Measurements from ENCODE around the gene CCDC144A. TPM values are rescaled to one million over a fixed set of nuclear protein-coding genes. Genes with fewer than 3 reads are reported as not detected.
"Not testable (repeated sequence)": the region's sequence is repeated elsewhere in the genome, so short reads cannot be mapped to it uniquely, and the experiment has no call there.

CCDC144A gene
- total RNA-seq, 1 donor from 2014 or later: 0.77 TPM

- DNase-seq (ENCODE audit: low read depth in 2 of 2): no peak
Measured at GRCh38 chr17:16818340-16818739, 128.3 kb downstream of the CCDC144A start.

GRCh38 chr17:16818821-16819683 lies 129.0 kb downstream of the CCDC144A start:
- no peak for DNase-seq (ENCODE audit: low read depth in 2 of 2)

DNA sequence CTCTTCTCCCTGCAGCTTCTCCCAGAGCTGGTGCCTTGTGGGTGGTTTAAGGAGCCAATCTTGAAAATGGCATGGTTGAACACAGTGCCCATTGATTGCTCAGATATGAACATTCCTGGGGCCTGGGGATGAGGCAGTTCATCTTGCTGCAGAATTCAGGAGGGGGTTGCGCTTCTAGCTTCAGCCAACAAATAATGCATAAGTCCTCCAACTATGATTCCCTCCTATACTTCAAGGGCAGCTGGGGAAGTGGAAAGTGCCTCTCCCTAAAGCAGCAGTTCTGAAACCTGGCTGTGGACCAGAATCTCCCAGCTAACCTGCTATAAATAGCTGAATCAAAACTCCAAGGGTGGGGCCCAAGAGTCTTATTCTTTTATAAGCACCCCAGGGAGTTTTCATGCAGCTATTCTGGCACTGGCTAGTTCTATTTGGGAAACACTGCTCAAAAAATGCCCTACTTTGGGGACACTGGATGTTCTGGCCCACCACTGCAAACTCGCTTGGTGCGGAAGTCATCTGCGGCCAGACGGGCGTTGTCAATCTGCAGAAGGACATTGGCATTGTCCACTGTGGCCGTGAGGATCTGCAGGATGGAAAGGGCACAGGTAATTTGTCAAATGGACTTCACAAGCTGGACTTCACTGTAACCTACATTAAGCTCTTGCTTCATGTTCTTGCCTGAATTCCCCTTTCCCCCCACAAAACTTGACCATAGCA lies 130.3 kb downstream of the CCDC144A start:
- DNase-seq (ENCODE audit: low read depth in 2 of 2): no peak

DNA sequence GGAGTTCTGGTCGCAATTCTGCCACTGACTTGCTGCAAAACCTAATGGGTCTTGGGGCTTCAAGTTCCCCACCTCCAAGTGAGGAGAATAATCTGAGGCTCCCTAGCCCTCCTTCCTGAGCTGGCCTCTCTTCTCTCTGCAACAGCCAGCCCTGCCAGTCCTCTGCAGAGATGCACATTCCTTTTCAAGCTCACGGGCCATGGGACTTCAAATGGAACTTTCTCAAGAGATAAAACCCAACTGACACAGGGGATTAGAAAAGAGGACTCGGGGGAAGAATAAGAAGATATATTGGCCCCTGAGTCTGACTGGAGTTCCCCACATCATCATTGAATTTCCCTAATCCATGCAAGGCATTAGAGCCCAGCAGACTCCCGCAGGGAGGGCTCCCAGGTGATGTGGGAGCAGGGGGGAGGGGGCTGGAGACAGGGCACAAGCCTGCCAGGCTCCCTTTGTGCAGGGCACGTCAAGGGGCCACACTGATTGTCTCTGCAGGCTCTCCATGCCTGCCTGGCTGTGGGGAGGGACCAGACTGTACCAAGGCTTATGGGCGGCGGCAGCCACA lies 131.0 kb downstream of the CCDC144A start:
- DNase-seq (ENCODE audit: low read depth in 2 of 2): no peak

DNA sequence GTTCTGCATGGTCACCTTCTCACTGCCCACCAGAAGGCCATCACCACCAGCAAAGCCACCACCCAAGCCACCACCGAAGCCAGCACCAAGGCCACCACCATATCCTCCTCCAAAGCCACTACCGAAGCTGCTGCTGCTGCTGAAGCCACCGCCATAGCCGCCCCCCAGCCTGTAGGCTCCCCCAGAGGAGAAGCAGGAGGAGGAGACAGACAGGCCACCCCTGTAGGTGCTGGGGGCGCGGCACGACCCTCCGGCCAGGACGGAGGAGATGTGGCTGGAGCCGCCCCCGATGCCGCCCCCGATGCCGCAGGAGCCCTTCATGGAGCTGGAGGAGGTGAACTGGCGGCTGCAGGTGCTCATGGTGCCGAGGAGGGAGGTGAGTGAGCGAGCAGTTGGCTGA lies 132.1 kb downstream of the CCDC144A start:
- DNase-seq (ENCODE audit: low read depth in 2 of 2): not testable (repeated sequence)

DNA sequence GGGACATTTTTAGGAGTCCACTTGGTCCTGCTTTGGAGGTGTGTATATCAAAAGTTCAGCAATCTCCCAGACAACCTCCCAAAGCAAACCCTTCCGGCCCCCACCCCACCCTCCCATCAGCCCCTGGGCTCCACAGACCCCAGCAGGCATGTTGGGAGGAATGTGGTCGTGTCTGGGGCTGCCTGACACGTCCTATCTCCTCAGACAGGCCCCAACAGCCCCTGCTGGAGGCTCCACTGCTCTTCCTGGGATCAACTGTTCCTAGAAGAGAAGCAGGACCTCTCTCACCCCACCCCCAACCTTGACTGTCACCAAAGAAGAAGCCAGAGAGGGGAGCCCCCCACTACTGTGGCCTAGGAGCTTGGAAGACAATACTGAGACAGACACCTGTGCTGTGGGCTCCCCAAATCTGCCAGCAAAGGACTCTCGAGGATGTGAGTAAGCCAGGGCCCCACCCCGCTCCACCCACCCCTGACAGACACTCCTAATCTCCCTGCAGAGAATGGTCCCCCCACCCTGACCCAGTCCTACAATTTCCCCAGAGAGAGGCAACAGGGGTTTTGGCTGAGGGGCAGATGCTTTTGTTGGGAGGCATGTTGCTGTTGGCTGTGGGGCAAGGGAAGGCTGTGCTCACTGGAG lies 133.8 kb downstream of the CCDC144A start:
- DNase-seq (ENCODE audit: low read depth in 2 of 2): not testable (repeated sequence)

Other genes with a start within 250 kb of the CCDC144A start
- gene LRRC75A, start 198.0 kb upstream of the CCDC144A start, total RNA-seq: 1.2 and 1.4 TPM in 2 replicates
- gene ZNF287, start 121.0 kb upstream of the CCDC144A start, total RNA-seq: 1.8 and 2.5 TPM in 2 replicates
- 3.7 and 4.0 TPM in 2 replicates for gene ZNF624, start 36.4 kb upstream of the CCDC144A start, total RNA-seq

Measured in dermis microvascular lymphatic vessel endothelial cell (primary cell).